PC-3 (cell line): ENCODE measurements around the gene JDP2. TPM values are rescaled to one million over a fixed set of nuclear protein-coding genes. Genes with fewer than 3 reads are reported as not detected.

ENCODE experiments used
- ATAC-seq: fragments of 200-7000 bp; cut with Tn5 transposase; 2 replicates; pipeline ENCODE4 v1.9.1; 2020; ENCODE audit warnings: mild to moderate bottlenecking, moderate library complexity
- BruUV-seq: library from RNA; stranded (reverse); fragments of 400-500 nt; replicated peaks from 2 replicates; lab custom pipeline; 2021; lab: Mats Ljungman, UMichigan
- CTCF ChIA-PET: fragments of 300-600 bp; sonication (Branson Sonifier 250); formaldehyde crosslinking; loops from one replicate; lab custom pipeline; 2022; ENCODE audit warnings: antibody characterized with exemption; lab: Charles Lee
- POLR2A ChIA-PET: fragments of 300-600 bp; sonication (Branson Sonifier 250); formaldehyde crosslinking; loops from one replicate; lab custom pipeline; 2022; ENCODE audit warnings: antibody characterized with exemption; ENCODE audit not compliant: unreplicated experiment; lab: Charles Lee
- DNase-seq: peaks from one replicate; pipeline ENCODE4 v3.0.0-alpha.2; 2015
- H2AFZ ChIP-seq: fragments of 300-600 bp; sonication (generic); 2 replicates; pipeline ENCODE4 v1.6.0; 2016; ENCODE audit warnings: antibody characterized with exemption, low read length
- H3F3A ChIP-seq: fragments of 300-600 bp; sonication (generic); one replicate; pipeline ENCODE4 v1.6.0; 2017; ENCODE audit warnings: antibody characterized with exemption, low read length, control low read depth, mild to moderate bottlenecking; ENCODE audit not compliant: unreplicated experiment
- H3K27ac ChIP-seq: fragments of 300-600 bp; sonication (generic); 2 replicates; pipeline ENCODE4 v1.5.1; 2016; ENCODE audit warnings: mild to moderate bottlenecking, low read length
- H3K27me3 ChIP-seq: fragments of 300-600 bp; sonication (generic); 2 replicates; pipeline ENCODE4 v1.6.1; 2016; ENCODE audit warnings: low read length, mixed read lengths
- H3K36me3 ChIP-seq: fragments of 300-600 bp; sonication (generic); 2 replicates; pipeline ENCODE4 v1.6.1; 2016; ENCODE audit warnings: low read depth, mixed run types, low read length, mixed read lengths
- H3K4me1 ChIP-seq: fragments of 300-600 bp; sonication (generic); 2 replicates; pipeline ENCODE4 v1.5.1; 2016; ENCODE audit warnings: low read length; ENCODE audit not compliant: insufficient read depth
- H3K4me2 ChIP-seq: fragments of 300-600 bp; sonication (generic); 2 replicates; pipeline ENCODE4 v1.6.0; 2016; ENCODE audit warnings: low read length
- H3K4me3 ChIP-seq: fragments of 300-600 bp; sonication (generic); 2 replicates; pipeline ENCODE4 v1.5.1; 2016; ENCODE audit warnings: mild to moderate bottlenecking, low read length, mixed read lengths
- H3K79me2 ChIP-seq: fragments of 300-600 bp; sonication (generic); 2 replicates; pipeline ENCODE4 v1.6.1; 2017; ENCODE audit warnings: low read length, mixed read lengths
- H3K9ac ChIP-seq: fragments of 300-600 bp; sonication (generic); 2 replicates; pipeline ENCODE4 v1.6.0; 2016; ENCODE audit warnings: mild to moderate bottlenecking, low read length
- H3K9me2 ChIP-seq: fragments of 300-600 bp; sonication (generic); replicated peaks from 2 replicates; pipeline ENCODE4 v1.6.1; 2016; ENCODE audit warnings: mixed run types, low read length, mixed read lengths
- H3K9me3 ChIP-seq: fragments of 300-600 bp; sonication (generic); 2 replicates; pipeline ENCODE4 v1.6.1; 2016; ENCODE audit warnings: low read length, mixed read lengths
- H4K20me1 ChIP-seq: fragments of 300-600 bp; sonication (generic); 2 replicates; pipeline ENCODE4 v1.6.1; 2016; ENCODE audit warnings: low read length, mixed read lengths
- EZH2 ChIP-seq: fragments of 300-600 bp; sonication (generic); IDR thresholded peaks from one replicate; pipeline ENCODE4 v1.6.1; 2017; ENCODE audit warnings: antibody characterized with exemption, mild to moderate bottlenecking, low read length; ENCODE audit not compliant: unreplicated experiment
- EZH2phosphoT487 ChIP-seq: fragments of 300-600 bp; sonication (generic); IDR thresholded peaks from 2 replicates; pipeline ENCODE4 v1.6.1; 2018; ENCODE audit warnings: mild to moderate bottlenecking, antibody characterized with exemption, low read length, borderline replicate concordance
- intact Hi-C: fragments of 100-400 bp; cut with micrococcal nuclease; formaldehyde crosslinking; loops from 2 replicates; pipeline ENCODE4 v1.9.0; 2023
- total RNA-seq: library from RNA; depleted of rRNA; stranded (reverse); fragments of >200 nt; gene quantifications from 2 replicates; pipeline ENCODE4 v1.2.3, GENCODE V29; 2014
- TF ChIP-seq, protein P1 (sequence below): fragments of 300-600 bp; sonication (generic); conservative IDR thresholded peaks from 2 replicates; pipeline ENCODE4 v1.5.1; 2017; ENCODE audit warnings: antibody characterized with exemption, low read depth, mild to moderate bottlenecking, low read length

JDP2 gene
- total RNA-seq, 1 experiment from 2014 or later, result 5.8 TPM

DNA sequence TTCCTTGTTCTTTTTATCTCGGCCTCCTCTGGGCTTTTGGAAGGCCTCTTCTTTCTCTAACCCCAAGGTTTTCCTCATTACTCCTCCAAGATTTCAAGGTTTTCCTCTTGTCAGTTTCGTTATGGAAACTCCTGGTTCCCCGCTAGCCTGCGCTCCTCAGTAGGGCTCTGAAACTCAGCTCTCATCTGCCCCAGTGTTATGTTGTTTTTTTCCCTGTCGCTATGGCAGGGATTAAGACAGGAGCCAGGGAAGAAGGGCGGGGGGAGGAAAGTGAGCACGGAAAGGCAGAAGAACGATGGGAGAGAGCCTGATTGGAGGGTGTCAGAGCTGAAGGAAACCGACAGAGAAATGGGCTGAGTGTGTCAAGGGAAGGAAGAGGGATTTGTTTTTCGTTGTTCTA lies 26.5 kb upstream of the JDP2 start:
- H3K79me2 ChIP-seq, result no peaks in the 10 kb centered on the region
- no peaks in the 10 kb centered on the region for H4K20me1 ChIP-seq
- no peak overlapping the region for H3K9ac ChIP-seq
- no peaks in the 10 kb centered on the region for H3K9me2 ChIP-seq
- H3K36me3 ChIP-seq, result no peaks in the 10 kb centered on the region
- intact Hi-C loops, result no loop called here
- no peaks in the 10 kb centered on the region for H3F3A ChIP-seq
- H3K4me2 ChIP-seq, result no peak overlapping the region
- POLR2A ChIA-PET, result no interaction called here
- H3K4me1 ChIP-seq, result peaks cover 15% of the 10 kb centered on the region
- no TSS peak for BruUV-seq
- CTCF ChIA-PET, result no interaction called here
- H3K27me3 ChIP-seq, result no peaks in the 10 kb centered on the region; the same call in 1 of the 2 replicates
- H3K9me3 ChIP-seq, result no peaks in the 10 kb centered on the region
- TF ChIP-seq EZH2 (no peak), EZH2phosphoT487 (no peak)
- TF ChIP-seq, protein P1, sequence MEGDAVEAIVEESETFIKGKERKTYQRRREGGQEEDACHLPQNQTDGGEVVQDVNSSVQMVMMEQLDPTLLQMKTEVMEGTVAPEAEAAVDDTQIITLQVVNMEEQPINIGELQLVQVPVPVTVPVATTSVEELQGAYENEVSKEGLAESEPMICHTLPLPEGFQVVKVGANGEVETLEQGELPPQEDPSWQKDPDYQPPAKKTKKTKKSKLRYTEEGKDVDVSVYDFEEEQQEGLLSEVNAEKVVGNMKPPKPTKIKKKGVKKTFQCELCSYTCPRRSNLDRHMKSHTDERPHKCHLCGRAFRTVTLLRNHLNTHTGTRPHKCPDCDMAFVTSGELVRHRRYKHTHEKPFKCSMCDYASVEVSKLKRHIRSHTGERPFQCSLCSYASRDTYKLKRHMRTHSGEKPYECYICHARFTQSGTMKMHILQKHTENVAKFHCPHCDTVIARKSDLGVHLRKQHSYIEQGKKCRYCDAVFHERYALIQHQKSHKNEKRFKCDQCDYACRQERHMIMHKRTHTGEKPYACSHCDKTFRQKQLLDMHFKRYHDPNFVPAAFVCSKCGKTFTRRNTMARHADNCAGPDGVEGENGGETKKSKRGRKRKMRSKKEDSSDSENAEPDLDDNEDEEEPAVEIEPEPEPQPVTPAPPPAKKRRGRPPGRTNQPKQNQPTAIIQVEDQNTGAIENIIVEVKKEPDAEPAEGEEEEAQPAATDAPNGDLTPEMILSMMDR, result no peak
- DNase-seq (no peak), ATAC-seq (no peak)
- H3K27ac ChIP-seq, result no peak overlapping the region
- no peak overlapping the region for H2AFZ ChIP-seq
- H3K4me3 ChIP-seq, result no peak overlapping the region

DNA sequence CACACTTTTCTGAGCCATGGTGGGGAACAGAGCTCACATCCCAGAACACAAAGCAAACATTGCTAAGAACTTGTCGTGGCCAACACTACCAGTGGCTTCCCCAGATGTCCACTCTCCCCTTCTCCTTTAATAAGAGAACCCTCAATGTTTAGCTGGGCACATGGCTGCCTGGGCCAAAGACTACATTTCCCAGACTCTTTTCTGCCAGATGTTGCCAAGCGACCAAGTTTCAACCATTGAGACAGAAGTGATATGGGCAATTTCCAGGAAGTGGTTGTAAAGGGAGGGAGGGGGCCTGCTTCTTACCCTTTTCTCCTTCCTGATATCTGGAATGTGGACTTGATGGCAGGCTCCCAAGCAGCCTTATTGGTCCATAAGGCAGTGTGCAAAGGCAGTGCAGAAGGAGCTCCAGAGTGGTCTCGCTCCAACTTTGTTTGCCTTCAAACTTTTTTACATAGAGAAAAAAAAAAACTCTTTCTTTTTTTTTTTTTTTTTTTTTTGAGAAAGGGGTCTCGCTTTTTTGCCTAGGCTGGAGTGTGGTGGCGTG lies 24.9 kb upstream of the JDP2 start:
- Histone ChIP-seq H3K4me1 (peaks cover 15% of the 10 kb centered on the region), H3K79me2 (no peaks in the 10 kb centered on the region), H3K4me2 (no peak overlapping the region), H3K27ac (no peak overlapping the region), H3F3A (no peaks in the 10 kb centered on the region), H3K9me3 (no peaks in the 10 kb centered on the region), H3K36me3 (no peaks in the 10 kb centered on the region), H2AFZ (no peak overlapping the region), H3K9ac (no peak overlapping the region), H3K4me3 (no peak overlapping the region), H3K9me2 (no peaks in the 10 kb centered on the region), H4K20me1 (no peaks in the 10 kb centered on the region), H3K27me3 (no peaks in the 10 kb centered on the region; the same call in 1 of the 2 replicates)
- no peak for DNase-seq
- BruUV-seq, result no TSS peak
- CTCF ChIA-PET, result no interaction called here
- no peak for TF ChIP-seq EZH2phosphoT487
- TF ChIP-seq, protein P1, result no peak
- no peak for TF ChIP-seq EZH2
- ATAC-seq, result no peak
- intact Hi-C loops, result no loop called here
- POLR2A ChIA-PET, result no interaction called here

DNA sequence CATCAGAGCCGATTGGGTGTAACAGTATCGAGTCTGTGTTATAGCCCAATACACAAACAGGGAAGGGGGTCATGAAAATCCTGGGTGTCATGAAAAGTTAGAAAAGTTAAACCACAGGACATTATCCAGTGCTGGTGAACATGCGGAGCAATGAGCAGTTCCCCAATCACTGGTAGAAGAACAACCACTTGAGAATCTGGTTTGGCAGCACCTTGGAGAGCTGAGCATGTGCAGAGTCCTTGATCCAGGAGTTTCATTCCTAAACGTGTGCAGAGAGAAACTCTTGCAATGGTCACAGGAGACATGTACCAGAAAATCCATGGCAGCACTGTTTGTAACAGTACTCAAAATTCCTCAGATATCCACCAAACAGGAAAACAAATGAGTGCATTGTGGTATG lies 23.0 kb upstream of the JDP2 start:
- H3K27ac ChIP-seq, result no peak overlapping the region
- no peaks in the 10 kb centered on the region for H4K20me1 ChIP-seq
- no peak overlapping the region for H3K9ac ChIP-seq
- ATAC-seq (no peak), DNase-seq (no peak)
- no peaks in the 10 kb centered on the region for H3F3A ChIP-seq
- TF ChIP-seq EZH2phosphoT487 (no peak), EZH2 (no peak)
- TF ChIP-seq, protein P1, result no peak
- no peaks in the 10 kb centered on the region for H3K36me3 ChIP-seq
- ChIA-PET POLR2A (no interaction called here), CTCF (no interaction called here)
- intact Hi-C loops, result no loop called here
- H3K4me3 ChIP-seq, result no peak overlapping the region
- H3K9me3 ChIP-seq, result no peaks in the 10 kb centered on the region
- no peak overlapping the region for H2AFZ ChIP-seq
- H3K27me3 ChIP-seq, result no peaks in the 10 kb centered on the region; the same call in 1 of the 2 replicates
- BruUV-seq, result no TSS peak
- peaks cover 10% of the 10 kb centered on the region for H3K4me1 ChIP-seq
- H3K9me2 ChIP-seq, result no peaks in the 10 kb centered on the region
- no peaks in the 10 kb centered on the region for H3K79me2 ChIP-seq
- H3K4me2 ChIP-seq, result no peak overlapping the region
